ENCODE data around the gene DHRSX.

GRCh38 chrX:2486476-2487133 is 14.2 kb downstream of the DHRSX start:
- TF ChIP-seq POLR2A (IDR thresholded peaks at IDR 0.05; ENCODE audit: low read depth, low read length): no peak
- no peak for TF ChIP-seq CTCF (IDR thresholded peaks at IDR 0.05; ENCODE audit: extremely low read depth in 1 of 2, insufficient read depth in 1 of 2, low read depth in 1 of 2, low read length in 2 of 2)
- TF ChIP-seq EZH2 (IDR thresholded peaks at IDR 0.05; ENCODE audit: borderline replicate concordance, low read depth, low read length, severe bottlenecking): no peak
- no peak for TF ChIP-seq MAX (IDR thresholded peaks at IDR 0.05; ENCODE audit: insufficient read depth, insufficient read length)
- TF ChIP-seq JUN (IDR thresholded peaks at IDR 0.05; ENCODE audit: borderline replicate concordance, insufficient read depth, insufficient read length, low read depth): no peak
- TF ChIP-seq MYC (IDR thresholded peaks at IDR 0.05; ENCODE audit: low read depth, low read length): no peak

Measured in endothelial cell of umbilical vein (primary cell).